ENCODE measurements around the gene SEC24B. TPM values are rescaled to one million over a fixed set of nuclear protein-coding genes. Genes with fewer than 3 reads are reported as not detected.
"Not testable (repeated sequence)": the region's sequence is repeated elsewhere in the genome, so short reads cannot be mapped to it uniquely, and the experiment has no call there.

The SEC24B gene
- total RNA-seq, 1 donor from 2014 or later, result 41.9 TPM

DNA sequence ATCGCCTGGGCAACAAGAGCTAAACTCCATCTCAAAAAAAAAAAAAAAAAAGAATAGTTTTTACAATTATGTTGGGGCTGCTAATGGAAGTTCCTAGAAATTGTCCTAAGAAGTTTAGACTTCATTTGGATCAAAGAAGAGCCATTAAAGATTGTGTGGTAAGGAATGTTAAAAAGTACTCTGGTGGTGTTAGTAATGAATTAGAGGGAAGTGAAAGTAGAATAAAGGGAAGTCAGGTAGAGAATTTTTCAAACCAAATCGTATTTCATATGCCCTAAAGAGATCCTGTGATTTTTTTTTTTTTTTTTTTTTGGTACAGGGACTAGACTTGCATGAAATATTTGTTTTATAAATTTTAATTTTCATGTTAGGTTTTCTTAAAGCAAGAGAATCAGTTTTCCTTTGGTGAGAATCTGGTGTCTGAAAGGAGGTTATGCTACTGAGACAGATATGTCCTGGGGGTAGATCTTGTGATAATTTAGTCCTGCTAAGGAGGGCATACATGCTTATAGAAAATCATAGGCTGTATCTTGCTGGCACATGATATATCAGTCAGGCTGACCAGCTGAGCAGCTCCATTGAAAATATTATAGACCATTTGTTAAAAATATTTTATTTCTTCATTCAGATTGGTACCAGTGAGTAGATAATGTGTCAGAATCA lies 10.7 kb downstream of the SEC24B start:
- no peak for FAIRE-seq
- no peaks in the 10 kb centered on the region for H3K9me3 Mint-ChIP-seq (ENCODE audit: unreplicated experiment)
- Histone ChIP-seq H3K4me2 (ENCODE audit: low read length) (no peak overlapping the region), H2AFZ (ENCODE audit: low read depth, low read length) (no peak overlapping the region), H3K9ac (ENCODE audit: low read length) (no peak overlapping the region), H4K20me1 (ENCODE audit: insufficient read depth, low read length) (peaks cover 94% of the 10 kb centered on the region), H3K9me3 (ENCODE audit: insufficient read depth, low read depth, low read length) (peaks cover 3% of the 10 kb centered on the region), H3K27me3 (ENCODE audit: insufficient read depth, low read length) (no peaks in the 10 kb centered on the region), H3K4me1 (ENCODE audit: insufficient read depth, low read length) (peaks cover 16% of the 10 kb centered on the region), H3K27ac (ENCODE audit: low read depth, low read length) (no peak overlapping the region), H3K79me2 (ENCODE audit: insufficient read depth, low read length) (peaks cover 99% of the 10 kb centered on the region), H3K36me3 (ENCODE audit: insufficient read depth, low read length) (peaks cover 3% of the 10 kb centered on the region), H3K4me3 (ENCODE audit: insufficient read depth, low read depth, low read length) (no peak overlapping the region)
- no peak overlapping the region for H3K4me3 Mint-ChIP-seq (ENCODE audit: unreplicated experiment)
- peaks cover 36% of the 10 kb centered on the region for H3K4me1 Mint-ChIP-seq (ENCODE audit: low read depth, unreplicated experiment)
- no peaks in the 10 kb centered on the region for H3K27me3 Mint-ChIP-seq (ENCODE audit: low read depth, unreplicated experiment)
- no peak overlapping the region for H3K27ac Mint-ChIP-seq (ENCODE audit: unreplicated experiment)
- TF ChIP-seq, protein P1, sequence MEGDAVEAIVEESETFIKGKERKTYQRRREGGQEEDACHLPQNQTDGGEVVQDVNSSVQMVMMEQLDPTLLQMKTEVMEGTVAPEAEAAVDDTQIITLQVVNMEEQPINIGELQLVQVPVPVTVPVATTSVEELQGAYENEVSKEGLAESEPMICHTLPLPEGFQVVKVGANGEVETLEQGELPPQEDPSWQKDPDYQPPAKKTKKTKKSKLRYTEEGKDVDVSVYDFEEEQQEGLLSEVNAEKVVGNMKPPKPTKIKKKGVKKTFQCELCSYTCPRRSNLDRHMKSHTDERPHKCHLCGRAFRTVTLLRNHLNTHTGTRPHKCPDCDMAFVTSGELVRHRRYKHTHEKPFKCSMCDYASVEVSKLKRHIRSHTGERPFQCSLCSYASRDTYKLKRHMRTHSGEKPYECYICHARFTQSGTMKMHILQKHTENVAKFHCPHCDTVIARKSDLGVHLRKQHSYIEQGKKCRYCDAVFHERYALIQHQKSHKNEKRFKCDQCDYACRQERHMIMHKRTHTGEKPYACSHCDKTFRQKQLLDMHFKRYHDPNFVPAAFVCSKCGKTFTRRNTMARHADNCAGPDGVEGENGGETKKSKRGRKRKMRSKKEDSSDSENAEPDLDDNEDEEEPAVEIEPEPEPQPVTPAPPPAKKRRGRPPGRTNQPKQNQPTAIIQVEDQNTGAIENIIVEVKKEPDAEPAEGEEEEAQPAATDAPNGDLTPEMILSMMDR (IDR thresholded peaks at IDR 0.05; ENCODE audit: insufficient read depth, low read depth, low read length), result no peak
- TF ChIP-seq EZH2 (IDR thresholded peaks at IDR 0.05; ENCODE audit: insufficient read depth, low read length), result no peak
- DNase-seq (ENCODE audit: low read depth), result no peak
- H3K36me3 Mint-ChIP-seq (ENCODE audit: low read depth, unreplicated experiment), result peaks cover 9% of the 10 kb centered on the region

DNA sequence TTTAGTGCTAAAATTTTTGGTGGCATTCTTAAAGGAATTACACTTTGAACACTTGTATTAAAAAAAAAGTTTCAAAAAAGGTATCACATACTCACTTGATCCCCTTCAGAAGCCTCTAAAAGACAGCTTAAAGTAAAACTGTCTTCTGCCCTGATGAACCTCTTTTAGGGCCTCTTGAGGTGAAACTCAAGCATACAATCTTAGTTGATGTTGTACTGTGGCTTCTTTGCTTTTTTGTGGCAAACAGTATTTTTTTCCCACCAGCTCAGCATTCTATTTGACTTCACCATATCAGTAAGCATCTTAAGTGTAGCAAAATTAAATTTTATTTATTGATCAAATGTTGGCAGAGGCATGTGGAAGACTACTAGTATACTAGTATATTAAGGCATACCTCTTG lies 13.7 kb downstream of the SEC24B start:
- H3K27me3 ChIP-seq (ENCODE audit: insufficient read depth, low read length), result no peaks in the 10 kb centered on the region
- DNase-seq (ENCODE audit: low read depth) (no peak), FAIRE-seq (no peak)
- Mint-ChIP-seq H3K9me3 (ENCODE audit: unreplicated experiment) (no peaks in the 10 kb centered on the region), H3K36me3 (ENCODE audit: low read depth, unreplicated experiment) (peaks cover 9% of the 10 kb centered on the region), H3K4me1 (ENCODE audit: low read depth, unreplicated experiment) (peaks cover 19% of the 10 kb centered on the region), H3K4me3 (ENCODE audit: unreplicated experiment) (no peak overlapping the region), H3K27me3 (ENCODE audit: low read depth, unreplicated experiment) (no peaks in the 10 kb centered on the region), H3K27ac (ENCODE audit: unreplicated experiment) (no peak overlapping the region)
- peaks cover 12% of the 10 kb centered on the region for H3K36me3 ChIP-seq (ENCODE audit: insufficient read depth, low read length)
- peaks cover 3% of the 10 kb centered on the region for H3K9me3 ChIP-seq (ENCODE audit: insufficient read depth, low read depth, low read length)
- H3K4me1 ChIP-seq (ENCODE audit: insufficient read depth, low read length), result peaks cover 8% of the 10 kb centered on the region
- H3K9ac ChIP-seq (ENCODE audit: low read length), result no peak overlapping the region
- H4K20me1 ChIP-seq (ENCODE audit: insufficient read depth, low read length), result peaks cover 91% of the 10 kb centered on the region
- no peak overlapping the region for H3K4me3 ChIP-seq (ENCODE audit: insufficient read depth, low read depth, low read length)
- H3K27ac ChIP-seq (ENCODE audit: low read depth, low read length), result no peak overlapping the region
- TF ChIP-seq EZH2 (IDR thresholded peaks at IDR 0.05; ENCODE audit: insufficient read depth, low read length), result no peak
- TF ChIP-seq, protein P1 (IDR thresholded peaks at IDR 0.05; ENCODE audit: insufficient read depth, low read depth, low read length), result no peak
- H2AFZ ChIP-seq (ENCODE audit: low read depth, low read length), result no peak overlapping the region
- no peak overlapping the region for H3K4me2 ChIP-seq (ENCODE audit: low read length)
- peaks cover 99% of the 10 kb centered on the region for H3K79me2 ChIP-seq (ENCODE audit: insufficient read depth, low read length)

DNA sequence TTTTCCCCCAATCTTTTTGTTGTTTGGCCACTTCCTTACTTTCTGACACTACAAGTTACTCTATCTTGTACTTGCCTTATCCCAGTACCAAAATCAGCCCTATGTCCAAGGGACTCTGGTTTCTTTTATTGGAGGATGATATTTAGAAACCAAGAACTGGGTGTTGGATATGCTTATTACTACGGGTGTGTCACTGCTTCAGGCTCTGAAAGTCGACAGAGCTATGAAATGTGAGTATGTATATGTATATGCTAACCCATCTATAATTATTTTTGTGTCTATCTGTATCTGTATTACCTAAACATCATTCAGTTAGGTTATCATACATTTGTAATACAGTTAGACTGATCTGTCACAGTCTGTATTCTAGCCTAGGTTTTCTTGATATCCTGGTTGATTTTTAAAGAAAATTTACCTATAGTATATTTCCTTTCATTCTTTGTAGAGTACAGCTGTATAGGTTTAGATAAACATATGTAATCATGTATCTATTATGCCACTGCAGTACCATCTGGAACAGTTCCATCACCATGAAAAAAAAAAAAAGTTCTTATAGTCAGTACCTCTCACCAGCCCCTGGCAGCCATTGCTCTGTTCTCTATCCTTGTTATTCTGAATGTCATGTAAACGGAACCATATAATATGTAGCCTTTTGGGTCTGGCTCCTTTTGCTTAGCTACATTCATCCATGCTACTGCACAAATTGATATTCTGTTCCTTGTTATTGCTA lies 18.1 kb downstream of the SEC24B start:
- Mint-ChIP-seq H3K4me3 (ENCODE audit: unreplicated experiment) (no peak overlapping the region), H3K27me3 (ENCODE audit: low read depth, unreplicated experiment) (no peaks in the 10 kb centered on the region), H3K9me3 (ENCODE audit: unreplicated experiment) (no peaks in the 10 kb centered on the region), H3K36me3 (ENCODE audit: low read depth, unreplicated experiment) (peaks cover 19% of the 10 kb centered on the region), H3K27ac (ENCODE audit: unreplicated experiment) (no peak overlapping the region), H3K4me1 (ENCODE audit: low read depth, unreplicated experiment) (peaks cover 3% of the 10 kb centered on the region)
- Histone ChIP-seq H3K9ac (ENCODE audit: low read length) (no peak overlapping the region), H3K27ac (ENCODE audit: low read depth, low read length) (no peak overlapping the region), H4K20me1 (ENCODE audit: insufficient read depth, low read length) (peaks cover 90% of the 10 kb centered on the region), H3K27me3 (ENCODE audit: insufficient read depth, low read length) (no peaks in the 10 kb centered on the region), H3K4me2 (ENCODE audit: low read length) (no peak overlapping the region), H3K4me3 (ENCODE audit: insufficient read depth, low read depth, low read length) (no peak overlapping the region), H3K9me3 (ENCODE audit: insufficient read depth, low read depth, low read length) (no peaks in the 10 kb centered on the region), H3K79me2 (ENCODE audit: insufficient read depth, low read length) (peaks cover 99% of the 10 kb centered on the region), H3K4me1 (ENCODE audit: insufficient read depth, low read length) (no peaks in the 10 kb centered on the region), H2AFZ (ENCODE audit: low read depth, low read length) (no peak overlapping the region), H3K36me3 (ENCODE audit: insufficient read depth, low read length) (peaks cover 8% of the 10 kb centered on the region)
- DNase-seq (ENCODE audit: low read depth) (no peak), FAIRE-seq (no peak)
- TF ChIP-seq, protein P1 (IDR thresholded peaks at IDR 0.05; ENCODE audit: insufficient read depth, low read depth, low read length), result no peak
- TF ChIP-seq EZH2 (IDR thresholded peaks at IDR 0.05; ENCODE audit: insufficient read depth, low read length), result no peak

DNA sequence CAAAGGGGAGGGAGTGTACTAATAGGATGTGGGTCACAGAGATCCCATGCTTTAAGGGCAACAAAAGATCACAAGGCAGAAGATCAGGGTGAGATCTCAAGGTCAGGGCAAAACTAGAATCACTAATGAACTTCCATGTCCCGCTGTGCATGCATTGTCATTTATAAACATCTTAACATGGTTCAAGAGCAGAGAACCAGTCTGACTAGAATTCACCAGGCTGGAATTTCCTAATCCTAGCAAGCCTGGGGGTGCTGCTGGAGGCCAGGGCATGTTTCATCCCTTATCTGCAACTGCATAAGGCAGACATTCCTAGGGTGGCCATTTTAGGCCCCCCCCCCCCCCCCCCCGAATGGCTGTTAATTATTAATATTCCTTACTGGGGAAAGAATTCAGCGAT lies 19.5 kb downstream of the SEC24B start:
- H3K4me1 Mint-ChIP-seq (ENCODE audit: low read depth, unreplicated experiment); H3K36me3 ChIP-seq (ENCODE audit: insufficient read depth, low read length); H3K27me3 ChIP-seq (ENCODE audit: insufficient read depth, low read length); H3K9me3 Mint-ChIP-seq (ENCODE audit: unreplicated experiment); H3K4me1 ChIP-seq (ENCODE audit: insufficient read depth, low read length); H3K4me3 Mint-ChIP-seq (ENCODE audit: unreplicated experiment); H3K9ac ChIP-seq (ENCODE audit: low read length); H3K4me3 ChIP-seq (ENCODE audit: insufficient read depth, low read depth, low read length); DNase-seq (ENCODE audit: low read depth); H3K27ac Mint-ChIP-seq (ENCODE audit: unreplicated experiment); H2AFZ ChIP-seq (ENCODE audit: low read depth, low read length); FAIRE-seq; H3K9me3 ChIP-seq (ENCODE audit: insufficient read depth, low read depth, low read length); H3K27ac ChIP-seq (ENCODE audit: low read depth, low read length); H3K4me2 ChIP-seq (ENCODE audit: low read length); H3K27me3 Mint-ChIP-seq (ENCODE audit: low read depth, unreplicated experiment): not testable (repeated sequence)
- peaks cover 17% of the 10 kb centered on the region for H3K36me3 Mint-ChIP-seq (ENCODE audit: low read depth, unreplicated experiment)
- peaks cover 90% of the 10 kb centered on the region for H4K20me1 ChIP-seq (ENCODE audit: insufficient read depth, low read length)
- H3K79me2 ChIP-seq (ENCODE audit: insufficient read depth, low read length), result peaks cover 99% of the 10 kb centered on the region
